ENCODE data around the gene NSMF.
A peak's percentile ranks its signal among the peaks of the same experiment; 100 is the strongest.

NSMF gene

GRCh38 chr9:137492464-137493363, 33.6 kb upstream of the NSMF start:
- peak; percentile 97 for DNase-seq (ENCODE audit: low spot score)

- DNase-seq (ENCODE audit: low spot score): no peak
Measured at GRCh38 chr9:137491735-137492432, 32.8 kb upstream of the NSMF start.

GRCh38 chr9:137490532-137491186, 31.5 kb upstream of the NSMF start:
- no peak for DNase-seq (ENCODE audit: low spot score)

GRCh38 chr9:137488906-137489305, 29.8 kb upstream of the NSMF start:
- DNase-seq (ENCODE audit: low spot score): no peak

GRCh38 chr9:137488327-137488653, 29.2 kb upstream of the NSMF start:
- no peak for DNase-seq (ENCODE audit: low spot score)

GRCh38 chr9:137487454-137488326, 28.6 kb upstream of the NSMF start:
- DNase-seq (ENCODE audit: low spot score): no peak

- DNase-seq (ENCODE audit: low spot score): no peak
Measured at GRCh38 chr9:137486545-137487453, 27.7 kb upstream of the NSMF start.

- no peak for DNase-seq (ENCODE audit: low spot score)
Measured at GRCh38 chr9:137486141-137486490, 27.0 kb upstream of the NSMF start.

GRCh38 chr9:137485343-137486140, 26.4 kb upstream of the NSMF start:
- no peak for DNase-seq (ENCODE audit: low spot score)

- DNase-seq (ENCODE audit: low spot score): no peak
Measured at GRCh38 chr9:137484551-137485315, 25.6 kb upstream of the NSMF start.

- no peak for DNase-seq (ENCODE audit: low spot score)
Measured at GRCh38 chr9:137482094-137482781, 23.1 kb upstream of the NSMF start.

- no peak for DNase-seq (ENCODE audit: low spot score)
Measured at GRCh38 chr9:137480686-137481683, 21.9 kb upstream of the NSMF start.

GRCh38 chr9:137479892-137480685, 21.0 kb upstream of the NSMF start:
- no peak for DNase-seq (ENCODE audit: low spot score)

GRCh38 chr9:137478962-137479861, 20.1 kb upstream of the NSMF start:
- no peak for DNase-seq (ENCODE audit: low spot score)

- DNase-seq (ENCODE audit: low spot score): no peak
Measured at GRCh38 chr9:137478613-137478961, 19.5 kb upstream of the NSMF start.

Data from NAMALWA (cell line).